ENCODE data around the gene HELZ. TPM values are rescaled to one million over a fixed set of nuclear protein-coding genes. Genes with fewer than 3 reads are reported as not detected.

The HELZ gene
- total and polyA plus RNA-seq, 2 donors (not counting 3 experiments of a cell fraction or from before 2014, with no cell fraction given), result 8.0 to 47.3 TPM

DNA sequence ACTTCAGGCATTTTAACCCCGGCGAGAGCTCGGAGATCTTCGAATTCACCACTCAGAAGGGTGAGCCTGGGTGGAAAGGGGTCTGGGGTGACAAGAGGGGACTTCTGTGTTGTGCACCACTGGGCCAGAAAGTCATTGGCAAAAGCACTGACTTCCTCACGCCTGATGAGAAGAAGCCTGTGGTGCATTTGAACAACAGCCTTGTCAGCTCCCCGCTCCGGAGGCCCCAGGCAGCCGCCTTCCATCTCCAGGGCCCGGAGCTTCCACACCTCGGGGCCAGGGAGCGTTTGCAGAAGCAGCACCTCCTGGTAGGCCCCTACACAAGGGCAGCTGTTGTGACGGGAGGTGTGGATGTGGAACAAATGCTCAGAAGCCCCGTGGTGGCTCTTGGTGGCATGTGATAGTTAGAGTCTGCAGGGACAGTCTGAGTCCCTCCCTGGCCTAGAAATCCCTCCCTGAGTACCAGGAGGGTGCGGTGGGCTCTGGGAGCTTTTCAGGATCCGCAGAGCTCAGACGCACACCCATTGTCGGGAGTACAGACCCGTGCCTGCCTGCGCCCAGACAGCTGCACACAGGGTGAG is 190.9 kb downstream of the HELZ start:
- Histone ChIP-seq H3K79me2 (ENCODE audit: control insufficient read depth, insufficient read depth, low read length) (no peaks in the 10 kb centered on the region), H3K9me3 (replicated peaks; ENCODE audit: control insufficient read depth, insufficient read depth, low read length) (peaks cover under 1% of the 10 kb centered on the region), H3K4me1 (ENCODE audit: control insufficient read depth, extremely low read depth, insufficient read depth, low read length) (no peaks in the 10 kb centered on the region), H3K27ac (ENCODE audit: insufficient read depth, low read depth, low read length) (no peak overlapping the region), H3K9ac (replicated peaks; ENCODE audit: extremely low read depth, insufficient read depth, low read length) (no peak overlapping the region), H3K4me2 (ENCODE audit: insufficient read depth, low read length) (no peak overlapping the region), H2AFZ (ENCODE audit: low read depth, low read length) (no peak overlapping the region), H3K4me3 (replicated peaks in 1 of 3; ENCODE audit: insufficient read depth in 1 of 3, low read depth in 1 of 3, low read length in 3 of 3) (no peak overlapping the region), H4K20me1 (replicated peaks; ENCODE audit: control insufficient read depth, extremely low read depth, insufficient read depth, low read length) (no peaks in the 10 kb centered on the region), H3K36me3 (ENCODE audit: control insufficient read depth in 2 of 2, extremely low read depth in 1 of 2, insufficient read depth in 2 of 2, low read length in 2 of 2) (no peaks in the 10 kb centered on the region), H3K27me3 (ENCODE audit: control insufficient read depth in 2 of 2, insufficient read depth in 2 of 2, low read length in 2 of 2) (no peaks in the 10 kb centered on the region), H3K9me1 (replicated peaks; ENCODE audit: control insufficient read depth, extremely low read depth, insufficient read depth, low read length) (no peaks in the 10 kb centered on the region)
- BruUV-seq (replicated peaks), result no TSS peak
- ChIA-PET CTCF (no interaction called here), POLR2A (no interaction called here)
- FAIRE-seq (no peak), DNase-seq (ENCODE audit: low read depth, low spot score) (no peak)
- intact Hi-C loops (cut with micrococcal nuclease) (no loop called here), dilution Hi-C loops (cut with MboI; ENCODE audit: extremely low pct_ligation_motif_present, low sequenced_read_pairs) (no loop called here)
- TF ChIP-seq FOS (IDR thresholded peaks at IDR 0.05; ENCODE audit: borderline replicate concordance, insufficient read depth, low read length) (no peak), MYC (IDR thresholded peaks at IDR 0.05; ENCODE audit: low read depth, low read length) (no peak), GATA2 (IDR thresholded peaks at IDR 0.05; ENCODE audit: insufficient read depth, insufficient read length, low read depth, low read length) (no peak), JUN (IDR thresholded peaks at IDR 0.05; ENCODE audit: borderline replicate concordance, insufficient read depth, insufficient read length, low read depth) (no peak), EZH2 (IDR thresholded peaks at IDR 0.05; ENCODE audit: borderline replicate concordance, low read depth, low read length, severe bottlenecking) (no peak), POLR2AphosphoS5 (IDR thresholded peaks at IDR 0.05; ENCODE audit: insufficient read depth, low read depth, low read length) (no peak), POLR2A (IDR thresholded peaks at IDR 0.05; ENCODE audit: low read depth, low read length) (no peak)
- TF ChIP-seq, protein P1, sequence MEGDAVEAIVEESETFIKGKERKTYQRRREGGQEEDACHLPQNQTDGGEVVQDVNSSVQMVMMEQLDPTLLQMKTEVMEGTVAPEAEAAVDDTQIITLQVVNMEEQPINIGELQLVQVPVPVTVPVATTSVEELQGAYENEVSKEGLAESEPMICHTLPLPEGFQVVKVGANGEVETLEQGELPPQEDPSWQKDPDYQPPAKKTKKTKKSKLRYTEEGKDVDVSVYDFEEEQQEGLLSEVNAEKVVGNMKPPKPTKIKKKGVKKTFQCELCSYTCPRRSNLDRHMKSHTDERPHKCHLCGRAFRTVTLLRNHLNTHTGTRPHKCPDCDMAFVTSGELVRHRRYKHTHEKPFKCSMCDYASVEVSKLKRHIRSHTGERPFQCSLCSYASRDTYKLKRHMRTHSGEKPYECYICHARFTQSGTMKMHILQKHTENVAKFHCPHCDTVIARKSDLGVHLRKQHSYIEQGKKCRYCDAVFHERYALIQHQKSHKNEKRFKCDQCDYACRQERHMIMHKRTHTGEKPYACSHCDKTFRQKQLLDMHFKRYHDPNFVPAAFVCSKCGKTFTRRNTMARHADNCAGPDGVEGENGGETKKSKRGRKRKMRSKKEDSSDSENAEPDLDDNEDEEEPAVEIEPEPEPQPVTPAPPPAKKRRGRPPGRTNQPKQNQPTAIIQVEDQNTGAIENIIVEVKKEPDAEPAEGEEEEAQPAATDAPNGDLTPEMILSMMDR (IDR thresholded peaks at IDR 0.05; ENCODE audit: extremely low read depth in 1 of 2, insufficient read depth in 1 of 2, low read depth in 1 of 2, low read length in 2 of 2), result no peak
- TF ChIP-seq, protein P2, sequence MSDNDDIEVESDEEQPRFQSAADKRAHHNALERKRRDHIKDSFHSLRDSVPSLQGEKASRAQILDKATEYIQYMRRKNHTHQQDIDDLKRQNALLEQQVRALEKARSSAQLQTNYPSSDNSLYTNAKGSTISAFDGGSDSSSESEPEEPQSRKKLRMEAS (IDR thresholded peaks at IDR 0.05; ENCODE audit: insufficient read depth, insufficient read length), result no peak
